ENCODE data around the gene PRICKLE2.

DNA sequence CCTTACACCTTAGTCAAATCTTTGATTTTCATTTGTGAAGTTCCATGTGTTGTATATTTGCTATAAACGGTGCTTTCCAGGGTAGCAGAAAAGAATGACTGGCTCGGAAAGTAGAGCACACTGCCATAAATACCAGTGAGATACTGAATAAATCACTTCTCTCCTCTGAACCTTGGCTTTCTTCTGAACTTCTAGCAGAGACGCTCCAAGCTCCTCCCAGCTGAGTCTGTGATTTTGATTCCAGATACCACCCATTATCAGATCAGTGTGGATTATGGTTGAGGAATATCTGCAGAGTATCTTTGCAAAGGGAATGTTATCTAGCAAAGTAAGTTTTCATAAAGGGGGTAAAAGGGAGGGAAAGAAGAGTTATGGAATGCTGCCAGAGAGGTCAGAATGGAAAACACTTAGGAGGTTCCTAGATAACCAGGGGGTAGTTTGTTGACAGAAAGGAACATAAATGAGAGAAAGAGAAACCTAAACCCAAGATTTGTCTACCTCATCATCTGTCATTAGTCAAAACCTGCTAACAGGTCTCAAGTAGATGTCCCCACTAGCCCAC, 103.4 kb downstream of the PRICKLE2 start:
- TF ChIP-seq, protein P1, sequence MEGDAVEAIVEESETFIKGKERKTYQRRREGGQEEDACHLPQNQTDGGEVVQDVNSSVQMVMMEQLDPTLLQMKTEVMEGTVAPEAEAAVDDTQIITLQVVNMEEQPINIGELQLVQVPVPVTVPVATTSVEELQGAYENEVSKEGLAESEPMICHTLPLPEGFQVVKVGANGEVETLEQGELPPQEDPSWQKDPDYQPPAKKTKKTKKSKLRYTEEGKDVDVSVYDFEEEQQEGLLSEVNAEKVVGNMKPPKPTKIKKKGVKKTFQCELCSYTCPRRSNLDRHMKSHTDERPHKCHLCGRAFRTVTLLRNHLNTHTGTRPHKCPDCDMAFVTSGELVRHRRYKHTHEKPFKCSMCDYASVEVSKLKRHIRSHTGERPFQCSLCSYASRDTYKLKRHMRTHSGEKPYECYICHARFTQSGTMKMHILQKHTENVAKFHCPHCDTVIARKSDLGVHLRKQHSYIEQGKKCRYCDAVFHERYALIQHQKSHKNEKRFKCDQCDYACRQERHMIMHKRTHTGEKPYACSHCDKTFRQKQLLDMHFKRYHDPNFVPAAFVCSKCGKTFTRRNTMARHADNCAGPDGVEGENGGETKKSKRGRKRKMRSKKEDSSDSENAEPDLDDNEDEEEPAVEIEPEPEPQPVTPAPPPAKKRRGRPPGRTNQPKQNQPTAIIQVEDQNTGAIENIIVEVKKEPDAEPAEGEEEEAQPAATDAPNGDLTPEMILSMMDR (IDR thresholded peaks at IDR 0.05) = no peak
- TF ChIP-seq ZFX (IDR thresholded peaks at IDR 0.05; ENCODE audit: borderline replicate concordance) = no peak
